Measurements from ENCODE around the gene GARIN5A.

DNA sequence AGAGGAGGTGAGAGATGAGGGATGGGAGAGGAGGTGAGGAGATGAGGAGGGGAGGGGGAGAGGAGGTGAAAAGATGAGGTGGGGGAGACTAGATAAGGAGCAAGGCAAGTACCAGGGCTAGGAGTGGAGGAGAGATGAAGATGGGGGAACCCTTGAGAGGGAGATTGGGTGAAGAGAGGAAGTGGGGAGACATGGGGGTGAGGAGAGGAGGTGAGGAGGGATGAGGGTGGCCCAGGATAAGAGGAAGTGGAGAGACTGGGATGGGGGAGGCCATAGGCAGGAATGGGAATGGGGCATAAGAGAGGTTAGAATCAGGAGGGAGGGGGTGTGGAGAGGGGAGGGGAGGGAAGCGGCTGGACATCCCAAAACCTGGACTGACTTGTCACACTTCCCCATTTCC lies 17.0 kb downstream of the GARIN5A start:
- TF ChIP-seq ZNF699 (CRISPR knock-in tag; IDR thresholded peaks at IDR 0.05; ENCODE audit: insufficient replicate concordance) (no peak), JUND (IDR thresholded peaks at IDR 0.05; ENCODE audit: borderline replicate concordance, low read depth, low read length) (no peak), JUND (tag; IDR thresholded peaks at IDR 0.05; ENCODE audit: borderline replicate concordance, low read depth, low read length) (no peak)
- TF ChIP-seq, protein P1, sequence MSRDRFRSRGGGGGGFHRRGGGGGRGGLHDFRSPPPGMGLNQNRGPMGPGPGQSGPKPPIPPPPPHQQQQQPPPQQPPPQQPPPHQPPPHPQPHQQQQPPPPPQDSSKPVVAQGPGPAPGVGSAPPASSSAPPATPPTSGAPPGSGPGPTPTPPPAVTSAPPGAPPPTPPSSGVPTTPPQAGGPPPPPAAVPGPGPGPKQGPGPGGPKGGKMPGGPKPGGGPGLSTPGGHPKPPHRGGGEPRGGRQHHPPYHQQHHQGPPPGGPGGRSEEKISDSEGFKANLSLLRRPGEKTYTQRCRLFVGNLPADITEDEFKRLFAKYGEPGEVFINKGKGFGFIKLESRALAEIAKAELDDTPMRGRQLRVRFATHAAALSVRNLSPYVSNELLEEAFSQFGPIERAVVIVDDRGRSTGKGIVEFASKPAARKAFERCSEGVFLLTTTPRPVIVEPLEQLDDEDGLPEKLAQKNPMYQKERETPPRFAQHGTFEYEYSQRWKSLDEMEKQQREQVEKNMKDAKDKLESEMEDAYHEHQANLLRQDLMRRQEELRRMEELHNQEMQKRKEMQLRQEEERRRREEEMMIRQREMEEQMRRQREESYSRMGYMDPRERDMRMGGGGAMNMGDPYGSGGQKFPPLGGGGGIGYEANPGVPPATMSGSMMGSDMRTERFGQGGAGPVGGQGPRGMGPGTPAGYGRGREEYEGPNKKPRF (IDR thresholded peaks at IDR 0.05; ENCODE audit: low read depth, low read length), result no peak
- TF ChIP-seq, protein P2, sequence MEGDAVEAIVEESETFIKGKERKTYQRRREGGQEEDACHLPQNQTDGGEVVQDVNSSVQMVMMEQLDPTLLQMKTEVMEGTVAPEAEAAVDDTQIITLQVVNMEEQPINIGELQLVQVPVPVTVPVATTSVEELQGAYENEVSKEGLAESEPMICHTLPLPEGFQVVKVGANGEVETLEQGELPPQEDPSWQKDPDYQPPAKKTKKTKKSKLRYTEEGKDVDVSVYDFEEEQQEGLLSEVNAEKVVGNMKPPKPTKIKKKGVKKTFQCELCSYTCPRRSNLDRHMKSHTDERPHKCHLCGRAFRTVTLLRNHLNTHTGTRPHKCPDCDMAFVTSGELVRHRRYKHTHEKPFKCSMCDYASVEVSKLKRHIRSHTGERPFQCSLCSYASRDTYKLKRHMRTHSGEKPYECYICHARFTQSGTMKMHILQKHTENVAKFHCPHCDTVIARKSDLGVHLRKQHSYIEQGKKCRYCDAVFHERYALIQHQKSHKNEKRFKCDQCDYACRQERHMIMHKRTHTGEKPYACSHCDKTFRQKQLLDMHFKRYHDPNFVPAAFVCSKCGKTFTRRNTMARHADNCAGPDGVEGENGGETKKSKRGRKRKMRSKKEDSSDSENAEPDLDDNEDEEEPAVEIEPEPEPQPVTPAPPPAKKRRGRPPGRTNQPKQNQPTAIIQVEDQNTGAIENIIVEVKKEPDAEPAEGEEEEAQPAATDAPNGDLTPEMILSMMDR (IDR thresholded peaks at IDR 0.05 in 2 of 3, conservative IDR thresholded peaks at IDR 0.05 in 1 of 3; ENCODE audit: insufficient read depth in 2 of 3, low read depth in 1 of 3, low read length in 3 of 3), result no peak
